ENCODE data around the gene ZNF624. TPM values are rescaled to one million over a fixed set of nuclear protein-coding genes. Genes with fewer than 3 reads are reported as not detected.
"Not testable (repeated sequence)": the region's sequence is repeated elsewhere in the genome, so short reads cannot be mapped to it uniquely, and the experiment has no call there.

The ZNF624 gene
- 1 to 10 TPM; 6.9 to 8.4 TPM for total RNA-seq

- Mint-ChIP-seq H3K9me3 (no peaks in the 10 kb centered on the region), H3K4me1 (ENCODE audit: low read depth) (peaks cover 11% of the 10 kb centered on the region), H3K27ac (peak within 1 kb of the TSS; percentile 5), H3K4me3 (peak within 1 kb of the TSS; percentile 82 to 92), H3K36me3 (ENCODE audit: insufficient read depth in 2 of 2) (no peaks in the 10 kb centered on the region), H3K27me3 (ENCODE audit: low read depth) (no peaks in the 10 kb centered on the region)
- DNase-seq (peak; percentile 90 to 91), ATAC-seq (replicated peaks in 1 of 2) (peak; percentile 97 to 98)
These were observed at the start of gene ZNF624 for GRCh38 chr17:16653367-16654041. ZNF624 (minus strand) TSS chr17:16653850.

- not testable (repeated sequence) for H3K27me3 Mint-ChIP-seq (ENCODE audit: low read depth); H3K9me3 Mint-ChIP-seq; DNase-seq; H3K4me1 Mint-ChIP-seq (ENCODE audit: low read depth); ATAC-seq (replicated peaks in 1 of 2); H3K36me3 Mint-ChIP-seq (ENCODE audit: insufficient read depth in 2 of 2); H3K27ac Mint-ChIP-seq; H3K4me3 Mint-ChIP-seq
These were observed 44.0 kb upstream of the ZNF624 start for GRCh38 chr17:16697603-16698002.

- H3K4me3 Mint-ChIP-seq = peak overlapping the region in 1 of 2 donors; percentile 22
- peak; percentile 13 to 27 for ATAC-seq (replicated peaks in 1 of 2)
- H3K9me3 Mint-ChIP-seq; H3K27ac Mint-ChIP-seq; H3K27me3 Mint-ChIP-seq (ENCODE audit: low read depth); DNase-seq; H3K36me3 Mint-ChIP-seq (ENCODE audit: insufficient read depth in 2 of 2); H3K4me1 Mint-ChIP-seq (ENCODE audit: low read depth): not testable (repeated sequence)
These were observed 36.8 kb upstream of the ZNF624 start for GRCh38 chr17:16690447-16690846.

- H3K9me3 Mint-ChIP-seq; H3K27ac Mint-ChIP-seq; H3K27me3 Mint-ChIP-seq (ENCODE audit: low read depth); H3K4me1 Mint-ChIP-seq (ENCODE audit: low read depth); H3K36me3 Mint-ChIP-seq (ENCODE audit: insufficient read depth in 2 of 2): not testable (repeated sequence)
- ATAC-seq (replicated peaks in 1 of 2) = peak; percentile 84 to 92
- peak within 1 kb of the TSS in 1 of 2 donors; percentile 22 for H3K4me3 Mint-ChIP-seq
- peak; percentile 64 to 75 for DNase-seq
These were observed 36.2 kb upstream of the ZNF624 start, which contains the start of gene CCDC144A for GRCh38 chr17:16689731-16690281. CCDC144A (plus strand) TSS chr17:16690241; CDS start chr17:16690401, 160 bp downstream.

- peaks cover 20% of the 10 kb centered on the region for H3K27me3 Mint-ChIP-seq (ENCODE audit: low read depth)
- not testable (repeated sequence) for ATAC-seq (replicated peaks in 1 of 2); H3K36me3 Mint-ChIP-seq (ENCODE audit: insufficient read depth in 2 of 2); H3K27ac Mint-ChIP-seq; H3K4me3 Mint-ChIP-seq; H3K4me1 Mint-ChIP-seq (ENCODE audit: low read depth); DNase-seq; H3K9me3 Mint-ChIP-seq
These were observed 33.5 kb upstream of the ZNF624 start for GRCh38 chr17:16687151-16687550.

GRCh38 chr17:16686019-16686418 is 32.4 kb upstream of the ZNF624 start:
- not testable (repeated sequence) for H3K36me3 Mint-ChIP-seq (ENCODE audit: insufficient read depth in 2 of 2); H3K4me1 Mint-ChIP-seq (ENCODE audit: low read depth); H3K9me3 Mint-ChIP-seq; ATAC-seq (replicated peaks in 1 of 2); H3K4me3 Mint-ChIP-seq; DNase-seq; H3K27ac Mint-ChIP-seq
- peaks cover 31% of the 10 kb centered on the region for H3K27me3 Mint-ChIP-seq (ENCODE audit: low read depth)

GRCh38 chr17:16683290-16684138 is 29.9 kb upstream of the ZNF624 start:
- Mint-ChIP-seq H3K4me3 (peak overlapping the region in 1 of 2 donors; percentile 59), H3K27me3 (ENCODE audit: low read depth) (peaks cover 31% of the 10 kb centered on the region)
- not testable (repeated sequence) for H3K9me3 Mint-ChIP-seq; DNase-seq; H3K4me1 Mint-ChIP-seq (ENCODE audit: low read depth); ATAC-seq (replicated peaks in 1 of 2); H3K36me3 Mint-ChIP-seq (ENCODE audit: insufficient read depth in 2 of 2); H3K27ac Mint-ChIP-seq

GRCh38 chr17:16676676-16677268 is 23.1 kb upstream of the ZNF624 start:
- Mint-ChIP-seq H3K27ac (no peak overlapping the region), H3K36me3 (ENCODE audit: insufficient read depth in 2 of 2) (no peaks in the 10 kb centered on the region), H3K27me3 (ENCODE audit: low read depth) (peaks cover 14% of the 10 kb centered on the region), H3K4me3 (no peak overlapping the region), H3K4me1 (ENCODE audit: low read depth) (no peaks in the 10 kb centered on the region), H3K9me3 (no peaks in the 10 kb centered on the region)
- DNase-seq (no peak), ATAC-seq (replicated peaks in 1 of 2) (no peak)

GRCh38 chr17:16666907-16667636 is 13.4 kb upstream of the ZNF624 start:
- Mint-ChIP-seq H3K4me3 (peak overlapping the region; percentile 79 to 80), H3K27me3 (ENCODE audit: low read depth) (peaks cover 27% of the 10 kb centered on the region)
- peak; percentile 3 to 16 for DNase-seq
- not testable (repeated sequence) for H3K4me1 Mint-ChIP-seq (ENCODE audit: low read depth); H3K36me3 Mint-ChIP-seq (ENCODE audit: insufficient read depth in 2 of 2); H3K9me3 Mint-ChIP-seq; H3K27ac Mint-ChIP-seq
- peak; percentile 32 to 50 for ATAC-seq (replicated peaks in 1 of 2)

- H3K4me1 Mint-ChIP-seq (ENCODE audit: low read depth); DNase-seq; H3K27ac Mint-ChIP-seq; H3K36me3 Mint-ChIP-seq (ENCODE audit: insufficient read depth in 2 of 2); H3K9me3 Mint-ChIP-seq; ATAC-seq (replicated peaks in 1 of 2): not testable (repeated sequence)
- H3K27me3 Mint-ChIP-seq (ENCODE audit: low read depth) = peaks cover 27% of the 10 kb centered on the region
- peak overlapping the region; percentile 27 to 80 for H3K4me3 Mint-ChIP-seq
These were observed 12.9 kb upstream of the ZNF624 start for GRCh38 chr17:16666553-16666906.

- Mint-ChIP-seq H3K4me3 (no peak overlapping the region), H3K36me3 (ENCODE audit: insufficient read depth in 2 of 2) (no peaks in the 10 kb centered on the region), H3K9me3 (peaks cover 0 to 2% of the 10 kb centered on the region in 2 donors), H3K4me1 (ENCODE audit: low read depth) (no peaks in the 10 kb centered on the region), H3K27ac (no peak overlapping the region), H3K27me3 (ENCODE audit: low read depth) (peaks cover 27% of the 10 kb centered on the region)
- ATAC-seq (replicated peaks in 1 of 2) = no peak
- no peak for DNase-seq
These were observed 9.3 kb upstream of the ZNF624 start for GRCh38 chr17:16662936-16663335.

GRCh38 chr17:16661217-16661616 is 7.6 kb upstream of the ZNF624 start:
- peaks cover 0 to 2% of the 10 kb centered on the region in 2 donors for H3K9me3 Mint-ChIP-seq
- H3K27ac Mint-ChIP-seq = no peak overlapping the region
- no peak overlapping the region for H3K4me3 Mint-ChIP-seq
- H3K27me3 Mint-ChIP-seq (ENCODE audit: low read depth) = peaks cover 27% of the 10 kb centered on the region
- ATAC-seq (replicated peaks in 1 of 2) = no peak
- H3K36me3 Mint-ChIP-seq (ENCODE audit: insufficient read depth in 2 of 2) = no peaks in the 10 kb centered on the region
- no peaks in the 10 kb centered on the region for H3K4me1 Mint-ChIP-seq (ENCODE audit: low read depth)
- DNase-seq = no peak

All from activated T-cell treated with anti-CD3 and anti-CD28 coated beads, Interleukin-2, amount 50 U/mL, for 72 hours (primary cell).